Hypothalamus (tissue), 51 donors: ENCODE data around the gene NUP214.
"Not testable (repeated sequence)": the region's sequence is repeated elsewhere in the genome, so short reads cannot be mapped to it uniquely, and the experiment has no call there.

Source experiments
- DNase-seq, 51 donors: peaks; one replicate each; lab custom pipeline; 2025; lab: John Stamatoyannopoulos, UW

Gene NUP214

DNA sequence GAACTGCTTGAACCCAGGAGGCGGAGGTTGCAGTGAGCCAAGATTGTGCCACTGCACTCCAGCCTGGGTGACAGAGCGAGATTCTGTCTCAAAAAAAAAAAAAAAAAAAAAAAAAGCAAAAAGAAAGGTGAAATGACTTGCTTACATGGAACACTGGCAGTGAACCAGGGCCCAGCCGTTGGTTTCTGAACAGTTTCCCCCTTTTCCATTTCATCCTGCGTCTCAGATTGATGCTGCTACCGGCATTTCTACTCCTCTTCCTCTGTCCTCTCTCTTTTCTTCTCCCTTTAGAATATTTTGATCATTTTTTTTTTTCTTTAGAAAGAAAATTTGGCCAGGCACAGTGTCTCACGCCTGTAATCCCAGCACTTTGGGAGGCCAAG, 10.0 kb upstream of the NUP214 start:
- not testable (repeated sequence) for DNase-seq

DNA sequence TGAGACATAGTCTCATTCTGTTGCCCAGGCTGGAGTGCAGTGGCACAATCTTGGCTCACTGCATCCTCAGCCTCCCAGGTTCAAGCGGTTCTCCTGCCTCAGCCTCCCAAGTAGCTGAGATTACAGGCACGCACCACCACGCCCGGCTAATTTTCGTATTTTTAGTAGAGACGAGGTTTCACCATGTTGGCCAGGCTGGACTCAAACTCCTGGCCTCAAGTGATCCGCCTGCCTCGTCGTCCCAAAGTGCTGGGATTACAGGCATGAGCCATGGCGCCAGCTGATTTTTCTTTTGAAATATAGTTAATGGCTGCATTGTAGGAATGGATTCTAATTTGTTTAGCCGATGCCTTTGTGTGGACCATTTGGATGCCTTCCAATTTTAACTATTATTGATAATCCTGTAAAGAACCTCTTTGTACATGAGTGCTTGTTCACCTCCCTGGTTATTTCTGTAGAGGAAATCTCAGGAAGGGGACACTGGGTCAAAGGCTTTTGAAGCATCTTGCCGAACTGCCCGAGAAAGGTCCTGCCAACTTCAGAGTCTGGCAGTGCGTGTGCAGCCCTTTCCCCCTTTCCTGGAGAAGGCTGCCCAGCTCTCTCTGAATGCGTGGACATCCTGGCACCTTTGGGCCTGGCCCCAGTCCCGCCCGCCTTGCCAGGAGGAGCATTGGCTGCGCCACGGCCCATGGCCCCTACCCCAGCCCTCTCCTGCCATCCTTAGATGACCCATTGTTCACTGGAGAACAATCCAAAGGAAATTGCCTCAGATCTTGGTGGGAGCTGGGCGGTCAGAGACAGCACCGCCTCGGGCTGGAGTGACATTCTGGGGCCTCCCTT, 8.9 kb upstream of the NUP214 start:
- peak in 26 of 51 donors; percentile 22 to 73 (median 56) for DNase-seq

DNA sequence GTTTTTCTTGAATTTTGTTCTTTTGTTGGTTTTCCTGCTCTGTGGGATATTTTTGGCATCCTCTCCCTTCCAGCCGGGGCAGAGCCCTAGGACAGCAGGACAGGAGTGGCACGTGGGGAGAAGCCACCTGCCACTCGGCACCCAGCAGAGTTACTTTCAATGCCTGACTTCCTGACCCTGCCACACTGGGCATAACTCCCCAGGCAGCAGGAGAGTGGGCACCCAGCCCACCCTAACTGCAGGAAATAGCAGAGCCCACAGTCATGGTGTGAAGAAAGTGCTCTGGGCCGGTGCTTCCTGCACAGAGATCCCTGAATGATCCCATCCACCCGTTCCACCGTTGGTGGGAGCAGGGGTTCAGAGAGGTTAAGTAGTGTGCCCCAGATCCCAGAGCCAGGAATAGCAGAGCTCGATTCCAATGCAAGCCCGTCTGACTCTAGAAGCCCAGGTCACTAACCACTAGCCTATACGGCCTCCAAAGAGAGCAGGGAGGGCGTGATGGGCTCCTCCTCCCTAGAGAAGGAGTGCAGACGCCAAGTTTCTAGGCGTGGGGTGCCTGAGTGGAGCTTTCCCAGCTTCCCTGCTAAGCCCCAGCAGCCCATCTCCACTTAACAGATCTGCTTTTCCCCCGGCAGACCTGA, 8.1 kb upstream of the NUP214 start:
- no peak for DNase-seq

DNA sequence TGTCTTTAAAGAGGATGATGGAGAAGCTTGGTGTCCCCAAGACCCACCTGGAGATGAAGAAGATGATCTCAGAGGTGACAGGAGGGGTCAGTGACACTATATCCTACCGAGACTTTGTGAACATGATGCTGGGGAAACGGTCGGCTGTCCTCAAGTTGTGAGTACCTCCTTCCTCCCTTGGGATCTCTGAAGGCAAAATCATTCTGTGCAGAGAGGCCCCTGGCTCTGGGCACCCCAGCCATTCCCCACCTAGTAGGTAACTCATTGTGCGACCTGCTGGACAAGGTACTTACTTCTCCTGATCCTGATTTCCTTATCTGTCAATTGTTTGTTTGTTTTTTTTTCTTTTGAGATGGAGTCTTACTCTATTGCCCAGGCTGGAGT, 7.6 kb upstream of the NUP214 start:
- no peak for DNase-seq

DNA sequence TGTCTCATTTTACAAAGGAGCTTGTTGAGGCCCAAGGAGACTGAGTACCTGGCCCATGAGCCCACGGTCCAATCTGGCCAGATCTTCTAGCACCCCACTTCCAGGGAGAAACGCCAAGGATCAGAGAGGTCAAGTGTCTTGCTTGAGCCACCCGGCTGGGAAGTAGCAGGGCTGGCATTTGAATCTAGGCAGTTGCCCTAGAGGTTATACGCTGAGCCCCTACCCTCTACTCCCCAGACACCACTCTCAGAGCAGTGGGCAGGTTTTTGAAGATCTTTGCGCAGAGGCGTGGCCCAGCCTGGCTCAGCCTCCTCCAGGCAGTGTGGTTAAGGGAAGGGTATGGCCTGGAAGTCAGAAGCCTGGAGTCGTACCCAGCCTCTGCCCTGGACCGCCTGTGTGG, 5.8 kb upstream of the NUP214 start:
- DNase-seq, result no peak

DNA sequence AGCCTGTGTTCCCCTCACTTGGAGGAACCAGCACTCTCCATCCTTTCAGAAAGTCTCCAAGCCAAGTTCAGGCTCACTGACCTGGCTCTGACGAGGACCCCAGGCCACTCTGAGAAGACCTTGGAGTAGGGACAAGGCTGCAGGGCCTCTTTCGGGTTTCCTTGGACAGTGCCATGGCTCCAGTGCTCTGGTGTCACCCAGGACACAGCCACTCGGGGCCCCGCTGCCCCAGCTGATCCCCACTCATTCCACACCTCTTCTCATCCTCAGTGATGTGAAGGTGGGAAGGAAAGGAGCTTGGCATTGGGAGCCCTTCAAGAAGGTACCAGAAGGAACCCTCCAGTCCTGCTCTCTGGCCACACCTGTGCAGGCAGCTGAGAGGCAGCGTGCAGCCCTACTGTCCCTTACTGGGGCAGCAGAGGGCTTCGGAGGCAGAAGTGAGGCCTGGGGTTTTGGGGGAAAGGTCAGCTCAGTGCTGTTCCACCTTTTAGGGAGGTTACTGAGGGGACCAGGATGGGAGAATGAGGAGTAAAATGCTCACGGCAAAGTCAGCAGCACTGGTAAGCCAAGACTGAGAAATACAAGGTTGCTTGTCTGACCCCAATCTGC, 4.7 kb upstream of the NUP214 start:
- DNase-seq, result no peak

DNA sequence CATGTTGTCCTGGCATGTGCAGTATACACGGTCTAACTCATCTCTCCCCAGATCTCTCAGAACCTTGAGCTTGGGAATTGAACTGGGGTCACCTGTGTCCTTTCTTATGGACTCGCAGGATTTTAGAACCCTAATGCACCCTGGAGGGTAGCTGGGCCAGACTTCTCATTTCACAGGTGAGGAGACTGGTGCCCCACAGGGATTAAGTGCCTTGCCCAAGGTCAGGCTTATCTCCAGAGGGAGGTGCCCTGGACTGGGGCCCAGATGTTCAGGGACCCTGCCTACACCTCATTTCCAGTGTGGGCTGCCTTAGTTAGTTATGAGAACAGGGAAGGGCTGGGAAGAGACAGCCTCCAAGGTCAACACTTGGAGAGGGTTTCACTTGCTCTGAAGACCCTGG, 4.0 kb upstream of the NUP214 start:
- no peak for DNase-seq

DNA sequence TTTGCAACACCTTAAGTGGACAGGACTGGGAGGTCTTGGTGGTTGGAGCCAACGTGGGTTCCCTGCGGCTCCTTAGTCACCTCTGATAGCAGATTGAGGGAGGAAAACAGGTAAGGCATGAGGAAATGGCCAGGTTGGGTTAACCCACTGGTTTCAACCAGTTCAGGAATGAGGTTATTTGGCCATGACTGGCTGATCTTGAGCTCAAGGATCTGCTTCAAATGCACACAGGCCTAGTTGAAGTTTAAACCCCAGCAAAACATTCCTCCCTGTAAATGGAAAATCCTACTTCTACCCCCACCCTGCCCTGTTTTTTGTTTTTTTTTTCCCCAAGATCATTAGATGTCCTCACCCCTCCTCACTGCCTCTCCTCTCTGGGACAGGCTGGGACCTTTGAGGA, 3.2 kb upstream of the NUP214 start:
- no peak for DNase-seq

DNA sequence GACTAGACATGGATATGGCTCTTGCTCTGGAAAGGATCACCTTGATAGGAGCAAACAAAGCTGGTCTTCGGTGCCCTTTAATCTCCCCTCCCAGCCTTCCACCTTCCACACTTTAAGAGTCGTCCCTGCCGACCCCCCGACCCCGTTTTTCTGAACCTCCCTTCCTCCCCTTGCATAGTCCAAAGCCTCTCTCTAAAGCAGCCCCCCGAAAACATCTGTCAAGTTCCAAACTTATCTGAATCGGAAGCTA, 423 bp upstream of the NUP214 start:
- no peak for DNase-seq

DNA sequence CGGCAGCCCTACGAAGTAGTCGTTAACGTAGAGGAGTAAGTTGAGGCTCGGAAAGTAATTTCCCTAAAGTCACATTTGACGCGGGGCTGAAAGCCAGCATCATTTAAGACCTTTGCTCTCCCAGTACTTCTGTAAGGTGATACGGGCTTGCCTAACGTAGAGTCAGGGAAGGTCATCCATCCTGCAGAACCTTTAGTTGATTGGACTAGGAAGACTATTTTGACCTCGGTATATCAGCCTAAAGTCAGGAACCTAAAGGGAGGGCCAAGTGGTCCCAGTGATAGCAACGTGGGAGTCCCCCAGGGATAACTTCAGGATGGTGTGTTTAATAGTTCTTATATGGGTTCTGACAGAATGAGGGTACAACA, 657 bp downstream of the NUP214 start:
- no peak for DNase-seq

DNA sequence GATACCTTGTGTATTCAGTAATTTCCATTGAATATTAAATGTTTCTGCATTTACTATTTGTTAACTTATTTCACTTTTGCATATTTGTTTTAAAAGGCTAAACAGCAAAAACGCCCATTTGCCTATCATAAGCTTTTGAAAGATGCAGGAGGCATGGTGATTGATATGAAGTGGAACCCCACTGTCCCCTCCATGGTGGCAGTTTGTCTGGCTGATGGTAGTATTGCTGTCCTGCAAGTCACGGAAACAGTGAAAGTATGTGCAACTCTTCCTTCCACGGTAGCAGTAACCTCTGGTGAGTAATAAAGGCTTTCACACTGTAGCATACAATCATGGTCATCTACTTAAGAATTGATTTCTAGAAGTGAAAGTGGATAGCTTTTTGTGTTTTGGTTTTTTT, 3.8 kb downstream of the NUP214 start:
- no peak for DNase-seq

DNA sequence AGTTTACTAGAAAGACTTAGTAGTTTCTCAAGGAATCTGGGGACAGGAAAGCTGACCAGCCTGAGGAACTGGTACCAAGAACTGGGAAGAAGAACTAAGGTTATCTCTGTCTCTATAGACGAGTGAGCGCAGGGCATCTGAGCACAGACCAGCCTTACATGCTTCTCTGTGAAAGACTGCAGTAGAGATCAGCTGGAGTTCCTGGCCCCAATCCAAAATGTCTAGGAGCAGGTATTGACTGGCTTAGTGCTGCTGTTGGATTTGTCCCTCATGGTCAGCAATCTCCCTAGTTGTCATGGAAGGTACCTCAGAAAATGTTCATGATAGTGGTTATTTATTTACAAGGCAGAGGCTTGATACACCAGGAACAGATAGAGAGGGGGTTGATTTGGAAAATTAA, 13.3 kb downstream of the NUP214 start:
- DNase-seq, result no peak

DNA sequence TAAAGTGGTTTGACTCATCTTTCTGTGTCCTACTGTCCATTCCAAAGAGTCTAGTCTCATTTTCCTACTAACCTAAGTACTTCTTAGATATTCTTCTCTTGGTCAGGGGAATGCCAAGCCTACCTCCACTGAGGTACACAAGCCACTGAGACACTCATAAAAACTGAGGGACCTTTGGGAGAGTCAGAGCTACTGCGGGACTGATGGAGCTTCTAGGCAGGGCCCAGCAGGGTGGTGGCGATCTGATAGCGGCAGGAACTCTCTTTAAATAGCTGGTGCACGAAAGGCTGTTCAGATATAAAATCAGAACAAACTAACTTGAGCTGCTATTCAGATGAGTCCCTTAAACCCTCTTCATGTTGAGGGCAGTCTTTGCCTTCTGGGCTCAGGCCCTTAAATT, 14.7 kb downstream of the NUP214 start:
- DNase-seq, result no peak

DNA sequence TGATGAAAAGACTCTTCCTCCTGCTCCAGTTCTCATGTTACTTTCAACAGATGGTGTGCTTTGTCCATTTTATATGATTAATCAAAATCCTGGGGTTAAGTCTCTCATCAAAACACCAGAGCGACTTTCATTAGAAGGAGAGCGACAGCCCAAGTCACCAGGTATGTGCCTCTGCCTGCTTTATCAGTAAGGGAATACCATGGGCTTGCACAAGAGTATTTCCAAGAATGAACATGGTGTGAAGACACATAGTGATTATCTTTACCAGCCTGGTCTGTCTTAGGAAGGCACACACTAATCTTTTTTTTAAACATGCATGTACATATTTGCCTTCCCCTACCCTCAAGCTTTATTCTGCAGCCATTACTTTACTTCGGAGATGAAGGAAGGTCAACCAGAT, 15.2 kb downstream of the NUP214 start:
- no peak for DNase-seq

DNA sequence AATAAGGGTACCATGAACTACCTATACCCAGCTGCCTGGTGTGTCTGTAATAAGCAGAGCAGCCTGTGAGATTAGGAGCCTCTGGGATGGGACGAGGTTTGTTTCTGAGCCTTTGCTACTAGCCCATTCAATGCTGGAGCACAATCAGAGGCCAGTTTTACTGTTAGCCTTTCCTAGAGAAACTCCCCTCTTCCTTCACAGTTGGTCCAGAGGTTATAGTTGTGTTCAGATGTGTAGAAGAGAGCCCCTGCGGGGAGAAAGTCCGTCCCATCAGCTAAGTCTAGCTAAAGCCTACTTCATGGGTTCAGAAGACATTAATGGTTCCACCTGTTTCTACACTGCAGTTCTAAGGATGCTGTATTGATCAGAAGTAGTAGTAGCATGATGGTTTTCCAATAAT, 16.8 kb downstream of the NUP214 start:
- no peak for DNase-seq

DNA sequence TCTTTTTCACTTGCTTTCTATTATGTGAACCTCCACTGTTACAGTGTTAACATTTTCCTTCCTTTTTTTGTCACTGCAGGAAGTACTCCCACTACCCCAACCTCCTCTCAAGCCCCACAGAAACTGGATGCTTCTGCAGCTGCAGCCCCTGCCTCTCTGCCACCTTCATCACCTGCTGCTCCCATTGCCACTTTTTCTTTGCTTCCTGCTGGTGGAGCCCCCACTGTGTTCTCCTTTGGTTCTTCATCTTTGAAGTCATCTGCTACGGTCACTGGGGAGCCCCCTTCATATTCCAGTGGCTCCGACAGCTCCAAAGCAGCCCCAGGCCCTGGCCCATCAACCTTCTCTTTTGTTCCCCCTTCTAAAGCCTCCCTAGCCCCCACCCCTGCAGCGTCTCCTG, 18.8 kb downstream of the NUP214 start:
- no peak for DNase-seq

DNA sequence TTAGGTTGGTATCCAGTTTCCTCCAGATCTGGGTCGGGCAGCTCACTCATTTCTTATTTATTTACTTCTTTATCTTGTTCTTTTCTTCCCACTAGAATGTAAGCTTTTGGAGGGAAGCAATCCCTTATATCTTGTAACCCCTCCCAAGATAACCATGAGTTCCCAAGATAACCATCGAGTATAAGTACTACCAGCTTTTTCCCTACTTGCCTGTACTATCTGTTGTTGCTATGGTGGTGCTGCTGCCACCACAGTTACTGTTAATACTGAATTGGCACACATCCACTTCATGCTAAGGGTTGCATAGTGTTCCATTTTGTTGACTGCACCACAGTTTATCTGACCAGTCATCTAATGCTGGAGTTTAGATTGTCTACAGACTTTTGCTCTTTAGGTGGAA, 19.9 kb downstream of the NUP214 start:
- no peak for DNase-seq

DNA sequence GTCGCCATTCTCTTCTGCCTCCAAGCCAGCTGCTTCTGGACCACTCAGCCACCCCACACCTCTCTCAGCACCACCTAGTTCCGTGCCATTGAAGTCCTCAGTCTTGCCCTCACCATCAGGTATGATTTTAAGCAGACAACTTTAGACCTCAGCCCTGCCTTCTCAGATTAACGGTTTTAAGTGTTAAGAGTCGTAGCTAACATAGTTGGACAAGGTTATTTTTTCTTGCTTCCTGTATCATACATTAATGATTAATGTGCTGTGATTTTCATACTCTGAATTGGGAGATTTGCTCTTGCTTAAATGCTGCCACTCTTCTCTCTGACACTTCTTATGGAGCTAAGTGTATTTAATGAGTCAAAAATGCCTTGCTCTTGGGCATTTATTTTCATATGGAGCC, 20.8 kb downstream of the NUP214 start:
- DNase-seq, result no peak

DNA sequence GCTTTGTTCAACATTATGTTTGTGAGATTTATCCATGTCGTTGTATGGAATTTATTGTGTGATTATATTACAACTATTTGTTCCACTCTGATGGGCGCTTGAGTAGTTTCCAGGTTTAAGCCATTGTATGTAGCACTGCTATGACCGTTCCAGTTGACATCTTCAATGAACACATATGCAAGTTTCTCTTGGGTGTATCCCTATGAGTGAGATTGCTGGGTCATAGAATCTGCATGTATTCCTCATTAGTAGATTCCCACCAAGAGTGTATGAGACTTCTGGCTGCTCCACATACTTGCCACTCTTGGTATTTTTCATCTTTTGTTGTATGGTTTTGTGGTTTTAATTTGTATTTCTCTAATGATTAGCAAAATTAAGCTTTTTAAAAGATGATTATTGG, 22.9 kb downstream of the NUP214 start:
- DNase-seq, result no peak

DNA sequence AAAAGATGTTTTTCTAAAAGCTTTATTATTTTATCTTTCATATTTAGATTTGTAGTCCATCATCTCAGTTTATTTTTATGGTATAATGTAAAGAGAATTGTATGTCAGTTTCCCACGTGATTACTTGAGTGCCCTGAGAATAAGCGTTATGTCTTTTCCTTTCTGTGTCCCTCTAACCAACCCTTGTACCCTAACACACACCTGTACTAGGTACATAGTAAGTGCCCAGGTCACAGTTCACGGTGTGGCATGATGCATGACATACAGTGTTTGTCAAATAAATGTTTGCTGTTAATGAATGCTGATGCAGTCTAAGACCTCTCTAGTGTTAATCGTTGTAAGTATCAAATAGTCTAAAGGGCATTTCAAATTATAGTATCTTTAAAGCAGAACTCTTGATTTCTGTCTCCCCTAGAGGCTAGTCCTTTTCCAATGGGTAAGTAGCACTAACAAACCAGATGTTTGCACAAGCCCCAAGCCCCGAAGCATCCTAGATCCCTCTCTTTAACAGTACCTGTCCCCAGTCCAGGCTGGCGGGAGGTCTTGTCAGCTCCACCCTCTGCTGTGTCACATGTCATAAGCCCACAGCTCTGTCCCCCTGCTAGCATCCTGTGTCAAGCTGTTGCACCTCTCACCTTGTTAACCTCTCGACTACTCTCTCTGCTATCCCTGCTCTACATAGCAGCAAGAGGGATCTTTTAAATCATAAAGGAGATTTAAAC, 23.7 kb downstream of the NUP214 start:
- no peak for DNase-seq

DNA sequence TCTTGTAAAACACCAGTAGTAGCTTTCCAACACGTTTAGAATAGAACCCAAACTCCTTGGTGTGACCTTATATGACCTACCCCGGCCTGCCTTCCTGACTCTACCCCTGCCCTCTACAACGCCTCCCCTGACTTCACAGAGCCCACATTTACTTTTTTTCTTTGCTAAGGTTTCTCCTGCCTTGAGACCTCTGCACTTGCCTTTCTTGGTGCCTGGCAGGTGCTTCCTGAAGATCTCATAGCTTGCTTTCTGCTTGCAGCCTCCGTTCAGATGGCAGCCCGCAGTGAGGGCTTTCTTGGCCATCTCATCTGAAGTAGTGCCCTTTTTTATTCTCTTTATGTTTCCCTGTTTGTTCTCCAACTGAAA, 24.3 kb downstream of the NUP214 start:
- DNase-seq, result no peak

DNA sequence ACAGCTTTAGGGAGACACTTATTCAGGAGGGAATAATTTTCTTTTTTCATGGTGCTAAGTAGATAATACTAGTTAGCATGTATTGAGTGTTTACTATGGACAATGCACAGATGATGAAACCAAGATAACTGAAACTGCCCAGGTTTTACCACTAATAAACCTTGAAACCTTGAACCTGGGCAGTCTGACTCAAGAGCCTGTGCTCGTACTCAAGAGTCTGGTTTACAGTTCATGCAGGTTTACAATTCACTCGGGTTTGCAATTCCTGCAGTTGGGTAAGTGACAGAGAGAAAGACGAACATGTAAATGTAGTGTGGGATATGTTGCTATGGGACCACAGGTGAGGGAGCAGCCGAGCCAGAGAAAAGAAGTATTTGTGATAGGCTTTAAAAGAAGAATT, 28.2 kb downstream of the NUP214 start:
- DNase-seq, result no peak
